ENCODE measurements around the gene TMEM26.

The TMEM26 gene

GRCh38 chr10:61452655-61453641 lies at the start of gene TMEM26:
TMEM26 (minus strand) TSS chr10:61453381; CDS start chr10:61453081, 300 bp downstream.
- DNase-seq: no peak

GRCh38 chr10:61500460-61500859 lies 47.3 kb upstream of the TMEM26 start:
- DNase-seq: no peak

- DNase-seq: no peak
Observed at GRCh38 chr10:61492364-61492995, 39.3 kb upstream of the TMEM26 start.

- DNase-seq: no peak
Observed at GRCh38 chr10:61487506-61487905, 34.3 kb upstream of the TMEM26 start.

GRCh38 chr10:61486738-61487396 lies 33.7 kb upstream of the TMEM26 start:
- no peak for DNase-seq

GRCh38 chr10:61486251-61486650 lies 33.1 kb upstream of the TMEM26 start:
- no peak for DNase-seq

GRCh38 chr10:61481597-61481996 lies 28.4 kb upstream of the TMEM26 start:
- DNase-seq: no peak

GRCh38 chr10:61480208-61480607 lies 27.0 kb upstream of the TMEM26 start:
- no peak for DNase-seq

GRCh38 chr10:61478621-61479312 lies 25.6 kb upstream of the TMEM26 start:
- DNase-seq: no peak

- no peak for DNase-seq
Observed at GRCh38 chr10:61477451-61477850, 24.3 kb upstream of the TMEM26 start.

- no peak for DNase-seq
Observed at GRCh38 chr10:61476529-61476928, 23.3 kb upstream of the TMEM26 start.

- DNase-seq: no peak
Observed at GRCh38 chr10:61475449-61475873, 22.3 kb upstream of the TMEM26 start.

- DNase-seq: no peak
Observed at GRCh38 chr10:61472090-61472674, 19.0 kb upstream of the TMEM26 start.

GRCh38 chr10:61471491-61471890 lies 18.3 kb upstream of the TMEM26 start:
- DNase-seq: no peak

GRCh38 chr10:61470740-61471139 lies 17.6 kb upstream of the TMEM26 start:
- DNase-seq: no peak

- no peak for DNase-seq
Observed at GRCh38 chr10:61465901-61466632, 12.9 kb upstream of the TMEM26 start.

- no peak for DNase-seq
Observed at GRCh38 chr10:61465171-61465496, 12.0 kb upstream of the TMEM26 start.

- no peak for DNase-seq
Observed at GRCh38 chr10:61464461-61465170, 11.4 kb upstream of the TMEM26 start.

- DNase-seq: no peak
Observed at GRCh38 chr10:61463035-61463909, 10.1 kb upstream of the TMEM26 start.

GRCh38 chr10:61460835-61461234 lies 7.7 kb upstream of the TMEM26 start:
- no peak for DNase-seq

Data from activated CD4-positive, CD25-positive, alpha-beta regulatory T cell treated with anti-CD3 and anti-CD28 coated beads, Interleukin-2, amount 50 U/mL, for 72 hours (primary cell).